SK-N-SH treated with all-trans-retinoic acid at 6 μM for 48 hours (cell line): Measurements from ENCODE around the gene HBS1L.

Source experiments
- ATAC-seq: fragments of 200-7000 bp; cut with Tn5 transposase; 3 replicates; pipeline ENCODE4 v1.9.1; 2020; ENCODE audit warnings: mild to moderate bottlenecking, moderate library complexity
- ARNTL ChIP-seq: fragments of 450-650 bp; formaldehyde crosslinking; IDR thresholded peaks from 2 replicates; pipeline ENCODE4 v1.5.0; 2020; ENCODE audit warnings: low read depth, mild to moderate bottlenecking, moderate library complexity, borderline replicate concordance
- BACH2 ChIP-seq: fragments of 250-450 bp; sonication (Bioruptor Pico); IDR thresholded peaks from 2 replicates; pipeline ENCODE4 v1.9.0; 2021; ENCODE audit warnings: mild to moderate bottlenecking, borderline replicate concordance
- CSDC2 ChIP-seq: fragments of 250-450 bp; sonication (Bioruptor Pico); IDR thresholded peaks from 2 replicates; pipeline ENCODE4 v1.5.0; 2020; ENCODE audit warnings: mild to moderate bottlenecking, moderate library complexity
- CSRNP3 ChIP-seq: fragments of 250-450 bp; sonication (Bioruptor Pico); IDR thresholded peaks from 2 replicates; pipeline ENCODE4 v1.5.1; 2021; ENCODE audit warnings: mild to moderate bottlenecking, moderate library complexity
- ESRRG ChIP-seq: fragments of 250-450 bp; sonication (Bioruptor Pico); IDR thresholded peaks from 2 replicates; pipeline ENCODE4 v1.6.1; 2021; ENCODE audit warnings: mild to moderate bottlenecking
- GLIS3 ChIP-seq: fragments of 250-450 bp; sonication (Bioruptor Pico); IDR thresholded peaks from 2 replicates; pipeline ENCODE4 v1.5.0; 2020; ENCODE audit warnings: mild to moderate bottlenecking, moderate library complexity
- ISL1 ChIP-seq: fragments of 250-450 bp; sonication (Bioruptor Pico); IDR thresholded peaks from 2 replicates; pipeline ENCODE4 v2.1.2; 2022; ENCODE audit warnings: mild to moderate bottlenecking, moderate library complexity
- OSR1 ChIP-seq: fragments of 250-450 bp; sonication (Bioruptor Pico); IDR thresholded peaks from 2 replicates; pipeline ENCODE4 v1.8.0; 2022; ENCODE audit warnings: moderate library complexity, mild to moderate bottlenecking, inconsistent platforms
- PATZ1 ChIP-seq: fragments of 250-450 bp; sonication (Bioruptor Pico); IDR thresholded peaks from 2 replicates; pipeline ENCODE4 v1.8.0; 2020; ENCODE audit warnings: mild to moderate bottlenecking, moderate library complexity, borderline replicate concordance
- POU6F1 ChIP-seq: fragments of 250-450 bp; sonication (Bioruptor Pico); IDR thresholded peaks from 2 replicates; pipeline ENCODE4 v1.8.0; 2021; ENCODE audit warnings: low read depth, mild to moderate bottlenecking, moderate library complexity, borderline replicate concordance
- PPARA ChIP-seq: fragments of 250-450 bp; sonication (Bioruptor Pico); IDR thresholded peaks from 2 replicates; pipeline ENCODE4 v1.5.0; 2020; ENCODE audit warnings: mild to moderate bottlenecking, borderline replicate concordance
- RARB ChIP-seq: fragments of 250-450 bp; sonication (Bioruptor Pico); IDR thresholded peaks from 2 replicates; pipeline ENCODE4 v1.8.0; 2021; ENCODE audit warnings: mild to moderate bottlenecking, moderate library complexity
- SNAI2 ChIP-seq: fragments of 250-450 bp; sonication (Bioruptor Pico); IDR thresholded peaks from 2 replicates; pipeline ENCODE4 v1.5.0; 2020; ENCODE audit warnings: mild to moderate bottlenecking, moderate library complexity
- TCF4 ChIP-seq: fragments of 250-450 bp; sonication (Bioruptor Pico); IDR thresholded peaks from 2 replicates; pipeline ENCODE4 v1.8.0; 2021; ENCODE audit warnings: mild to moderate bottlenecking, moderate library complexity, borderline replicate concordance
- TOX ChIP-seq: fragments of 250-450 bp; sonication (Bioruptor Pico); IDR thresholded peaks from 2 replicates; pipeline ENCODE4 v1.8.0; 2021; ENCODE audit warnings: mild to moderate bottlenecking, moderate library complexity, borderline replicate concordance
- TSHZ2 ChIP-seq: fragments of 250-450 bp; sonication (Bioruptor Pico); IDR thresholded peaks from 2 replicates; pipeline ENCODE4 v1.5.0; 2020; ENCODE audit warnings: mild to moderate bottlenecking, moderate library complexity
- ZC3H10 ChIP-seq: fragments of 250-450 bp; sonication (Bioruptor Pico); IDR thresholded peaks from 2 replicates; pipeline ENCODE4 v1.5.1; 2021; ENCODE audit warnings: mild to moderate bottlenecking, moderate library complexity
- ZFP3 ChIP-seq: fragments of 250-450 bp; sonication (Bioruptor Pico); IDR thresholded peaks from 2 replicates; pipeline ENCODE4 v1.5.0; 2020; ENCODE audit warnings: mild to moderate bottlenecking, moderate library complexity
- ZFP30 ChIP-seq: fragments of 450-650 bp; formaldehyde crosslinking; IDR thresholded peaks from 2 replicates; pipeline ENCODE4 v1.5.0; 2022; ENCODE audit warnings: mild to moderate bottlenecking, moderate library complexity
- ZNF565 ChIP-seq: fragments of 450-650 bp; formaldehyde crosslinking; conservative IDR thresholded peaks from 2 replicates; pipeline ENCODE4 v1.5.0; 2020; ENCODE audit warnings: low read depth, mild to moderate bottlenecking, moderate library complexity
- ZNF70 ChIP-seq: fragments of 450-650 bp; formaldehyde crosslinking; IDR thresholded peaks from 2 replicates; pipeline ENCODE4 v1.5.0; 2020; ENCODE audit warnings: mild to moderate bottlenecking, moderate library complexity

Gene HBS1L

GRCh38 chr6:135054226-135054568 lies 425 bp downstream of the HBS1L start:
- ATAC-seq = peak; percentile 18
- TF ChIP-seq RARB (CRISPR knock-in tag) (no peak), ZFP30 (CRISPR knock-in tag) (no peak), ISL1 (no peak), BACH2 (no peak)

GRCh38 chr6:135053406-135053805 lies 1.2 kb downstream of the HBS1L start:
- no peak for ATAC-seq
- TF ChIP-seq POU6F1 (CRISPR knock-in tag) (no peak), ESRRG (no peak), RARB (CRISPR knock-in tag) (no peak), PPARA (CRISPR knock-in tag) (no peak), BACH2 (no peak), ARNTL (CRISPR knock-in tag) (no peak), OSR1 (no peak), ZNF70 (CRISPR knock-in tag) (no peak), TSHZ2 (no peak), SNAI2 (CRISPR knock-in tag) (no peak), ZNF565 (CRISPR knock-in tag) (no peak)

GRCh38 chr6:135052939-135053338 lies 1.7 kb downstream of the HBS1L start:
- no peak for ATAC-seq
- TF ChIP-seq ESRRG (no peak), ZFP3 (CRISPR knock-in tag) (no peak), PATZ1 (no peak), TOX (CRISPR knock-in tag) (no peak), PPARA (CRISPR knock-in tag) (no peak), TCF4 (CRISPR knock-in tag) (no peak), ZNF565 (CRISPR knock-in tag) (no peak), CSDC2 (CRISPR knock-in tag) (no peak), ZFP30 (CRISPR knock-in tag) (no peak), BACH2 (no peak), GLIS3 (no peak), CSRNP3 (no peak), ZC3H10 (no peak), ISL1 (no peak), SNAI2 (CRISPR knock-in tag) (no peak), TSHZ2 (no peak)
- TF ChIP-seq, all 23 proteins: peak for 0
